GM18951 (cell line): ENCODE data around the gene CACNG4.

ENCODE experiments used
- POLR2A ChIP-seq: IDR thresholded peaks from 4 replicates; pipeline ENCODE4 v1.6.1; 2011; ENCODE audit warnings: mild to moderate bottlenecking; ENCODE audit not compliant: insufficient read length, insufficient read depth; ENCODE audit errors: extremely low read depth
- in situ Hi-C: fragments of 300-500 bp; cut with MboI; formaldehyde crosslinking; loops from one replicate; pipeline ENCODE4 v1.12.0; 2022; ENCODE audit warnings: low sequenced_read_pairs, mixed read lengths, inconsistent platforms; ENCODE audit not compliant: unreplicated experiment

CACNG4 gene

DNA sequence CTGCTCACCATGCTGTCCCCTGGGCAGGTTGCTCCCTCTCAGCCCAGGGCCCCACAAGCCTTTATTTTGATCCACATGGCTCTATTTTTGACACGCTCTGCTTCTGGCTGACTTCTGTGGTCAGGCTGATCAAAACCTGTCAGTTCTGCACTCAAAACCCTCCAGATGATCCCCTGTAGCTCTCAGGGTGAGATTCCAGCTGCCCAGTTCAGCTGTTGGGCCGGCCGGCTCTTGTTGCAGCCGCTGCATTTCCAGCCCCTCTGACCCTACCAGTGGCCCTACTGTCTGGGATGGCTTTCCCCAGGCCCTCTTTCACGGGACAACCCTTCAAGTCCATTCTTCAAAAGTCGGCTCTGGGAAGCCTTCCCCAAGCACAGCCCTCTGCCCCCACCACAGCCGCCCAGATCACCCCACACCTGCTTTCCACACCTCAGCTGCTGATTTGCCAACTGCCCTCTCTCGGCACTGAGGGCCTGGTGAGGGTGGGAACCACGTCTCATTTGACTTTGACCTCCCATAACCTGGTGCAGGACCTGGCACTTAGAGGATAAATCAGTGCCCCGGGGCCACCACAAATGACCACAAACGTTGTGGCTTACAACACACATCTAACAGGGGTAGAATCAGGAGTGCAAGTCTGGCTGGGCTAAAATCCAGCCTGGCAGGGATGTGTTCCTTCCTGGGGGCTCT lies 16.3 kb upstream of the CACNG4 start:
- no peak for TF ChIP-seq POLR2A
- in situ Hi-C loops, result no loop called here

DNA sequence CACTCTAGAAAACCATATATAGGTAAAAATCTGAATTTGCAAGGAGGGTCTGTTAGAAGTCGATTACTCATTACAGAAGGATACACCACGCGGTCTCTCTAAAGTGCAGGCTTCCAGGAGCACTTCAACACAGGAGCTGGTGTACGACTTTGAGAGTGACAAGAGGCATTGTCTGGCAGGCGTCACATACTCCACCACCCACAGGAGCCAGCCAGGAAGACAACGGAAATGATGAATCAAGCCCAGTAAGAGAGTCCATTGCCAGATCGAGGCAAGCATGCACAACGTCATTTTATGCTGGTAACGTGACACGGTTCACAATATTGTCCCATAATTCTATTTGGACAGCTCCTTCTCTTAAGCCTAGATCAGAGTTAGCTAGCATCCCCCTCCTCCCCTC lies 15.0 kb upstream of the CACNG4 start:
- TF ChIP-seq POLR2A, result no peak
- in situ Hi-C loops, result no loop called here

DNA sequence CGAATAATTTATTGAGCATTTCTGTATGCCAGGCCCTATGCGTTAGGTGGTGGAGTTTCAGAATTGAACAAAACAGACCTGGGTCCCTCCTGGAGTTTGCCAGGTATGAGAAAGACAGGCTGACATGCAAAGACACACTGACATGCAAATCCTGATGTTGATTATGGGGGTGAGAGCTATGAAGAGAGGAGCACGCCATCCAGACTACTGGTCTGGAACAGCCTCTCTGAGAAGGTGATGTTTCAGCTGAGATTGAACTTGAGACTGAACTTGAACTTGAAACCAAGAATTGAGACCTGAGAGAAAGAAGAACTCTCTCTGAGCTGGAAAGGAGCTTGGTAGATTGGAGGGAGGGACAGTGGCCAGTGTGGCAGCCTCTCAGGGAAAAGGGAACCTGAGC lies 14.2 kb upstream of the CACNG4 start:
- TF ChIP-seq POLR2A, result no peak
- in situ Hi-C loops, result no loop called here

DNA sequence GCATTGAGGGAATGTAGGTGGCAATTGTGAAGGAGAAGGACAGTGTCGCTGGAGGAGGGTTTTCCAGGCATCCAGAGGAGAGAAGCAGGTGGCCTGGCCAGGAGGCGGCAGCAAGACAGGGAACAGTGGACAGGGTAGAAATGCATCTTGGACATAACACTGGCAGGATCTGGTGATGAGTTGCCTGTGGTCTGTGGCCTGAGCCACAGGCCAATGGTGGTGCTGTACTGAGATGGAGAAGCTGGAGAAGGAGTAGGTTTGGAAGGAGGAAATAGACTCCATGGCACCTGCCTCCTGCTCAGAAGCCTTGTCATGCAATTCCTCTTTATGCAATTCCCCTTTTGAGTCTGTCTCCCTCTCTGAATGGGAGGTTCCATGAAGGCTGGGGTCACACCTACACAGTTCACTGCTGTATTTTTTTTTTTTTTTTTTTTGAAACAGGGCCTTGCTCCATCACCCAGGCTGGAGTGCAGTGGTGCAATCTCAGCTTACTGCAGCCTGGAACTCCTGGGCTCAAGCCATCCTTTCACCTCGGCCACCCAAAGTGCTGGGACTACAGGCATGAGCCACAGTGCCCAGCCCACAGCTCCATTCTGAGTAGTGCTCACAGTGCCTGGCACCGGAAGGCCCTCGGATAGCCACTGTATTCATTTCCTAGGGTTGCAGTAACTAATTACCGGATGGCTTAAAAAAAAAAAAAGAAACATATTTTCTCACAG lies 13.5 kb upstream of the CACNG4 start:
- in situ Hi-C loops, result no loop called here
- no peak for TF ChIP-seq POLR2A

DNA sequence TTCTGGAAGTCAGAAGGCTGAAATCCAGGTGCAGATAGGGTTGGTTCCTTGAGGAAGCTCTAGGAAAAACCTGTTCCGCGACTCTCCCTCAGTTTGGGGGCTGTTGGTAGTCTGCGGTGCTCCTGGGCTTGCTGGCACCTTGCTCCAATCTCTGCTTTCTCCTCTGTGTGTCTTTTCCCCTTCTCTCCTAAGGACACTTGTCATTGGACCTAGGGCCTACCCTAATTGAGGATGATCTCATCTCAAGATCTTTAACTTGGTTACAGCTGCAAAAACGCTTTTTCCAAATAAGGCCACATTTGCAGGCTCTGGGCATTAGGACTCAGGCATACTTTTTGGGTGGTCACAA lies 12.9 kb upstream of the CACNG4 start:
- no peak for TF ChIP-seq POLR2A
- in situ Hi-C loops, result no loop called here

DNA sequence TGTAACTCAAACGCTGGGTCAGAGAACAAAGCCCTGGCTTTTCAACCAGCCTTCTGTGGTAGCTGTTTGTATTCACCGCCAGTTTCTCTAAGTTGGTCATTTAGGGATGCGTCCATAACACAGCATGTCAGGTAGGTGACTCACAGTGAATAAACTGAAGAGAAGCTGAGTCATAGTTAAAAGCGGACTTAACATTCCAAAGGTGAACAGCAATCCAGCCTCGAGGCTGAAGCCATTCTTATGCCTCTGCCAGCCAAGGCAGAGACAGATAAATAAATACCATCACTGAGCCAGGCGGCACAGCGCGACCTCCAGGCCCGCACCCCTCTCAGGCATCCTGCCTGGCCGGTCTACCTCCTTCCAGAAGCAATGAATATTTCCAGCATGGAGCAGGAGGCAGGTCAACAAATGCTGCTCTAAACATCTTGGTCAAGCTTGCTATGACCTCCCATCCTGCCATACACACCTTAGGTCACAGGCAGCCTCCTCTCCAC lies 12.4 kb upstream of the CACNG4 start:
- in situ Hi-C loops, result no loop called here
- TF ChIP-seq POLR2A, result no peak

DNA sequence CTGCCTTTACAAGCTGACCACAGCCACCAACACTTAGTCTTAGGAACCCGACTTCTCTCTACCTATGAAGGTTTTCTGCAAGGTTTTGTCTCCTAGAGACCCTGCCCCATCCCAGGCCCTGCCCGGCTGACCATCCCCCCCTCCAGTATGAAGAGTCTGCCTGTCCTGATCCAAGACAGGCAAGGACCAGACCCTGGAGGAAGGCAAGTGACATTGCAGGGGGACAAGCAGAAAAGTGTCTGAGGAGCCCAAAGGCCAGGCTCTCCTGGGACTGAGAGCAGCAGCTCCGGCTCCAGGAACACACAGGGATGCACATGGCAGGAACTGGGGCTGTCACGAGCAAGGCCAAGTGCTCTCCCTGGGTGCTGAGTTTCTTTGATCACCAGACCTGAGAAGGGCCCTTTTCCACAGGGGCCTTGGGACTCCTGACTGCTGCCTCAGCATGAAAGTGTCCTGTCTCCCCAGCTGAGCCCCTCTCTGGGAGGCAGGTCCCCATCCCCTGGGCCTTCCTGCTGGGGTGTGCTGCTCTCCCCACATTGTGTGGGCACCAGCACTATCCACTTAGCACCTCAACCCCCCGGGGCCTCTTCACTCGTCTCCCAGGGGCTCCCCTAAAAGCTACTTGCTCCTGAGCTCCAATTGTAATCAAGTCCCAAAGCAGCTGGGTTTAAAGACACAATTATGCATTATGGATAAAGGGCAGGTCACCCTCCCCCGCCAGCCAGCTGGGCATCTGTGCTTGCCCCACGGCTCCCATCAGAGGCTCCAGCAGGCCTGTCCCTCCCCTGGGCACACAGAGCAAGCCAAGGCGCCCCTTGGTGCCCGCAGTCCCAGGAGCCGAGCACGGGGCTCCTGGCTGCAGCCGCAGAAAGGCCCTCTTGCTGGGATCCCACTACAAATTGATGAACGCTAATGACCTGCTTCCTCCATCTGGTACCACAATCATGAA lies 11.6 kb upstream of the CACNG4 start:
- TF ChIP-seq POLR2A, result no peak
- in situ Hi-C loops, result no loop called here

DNA sequence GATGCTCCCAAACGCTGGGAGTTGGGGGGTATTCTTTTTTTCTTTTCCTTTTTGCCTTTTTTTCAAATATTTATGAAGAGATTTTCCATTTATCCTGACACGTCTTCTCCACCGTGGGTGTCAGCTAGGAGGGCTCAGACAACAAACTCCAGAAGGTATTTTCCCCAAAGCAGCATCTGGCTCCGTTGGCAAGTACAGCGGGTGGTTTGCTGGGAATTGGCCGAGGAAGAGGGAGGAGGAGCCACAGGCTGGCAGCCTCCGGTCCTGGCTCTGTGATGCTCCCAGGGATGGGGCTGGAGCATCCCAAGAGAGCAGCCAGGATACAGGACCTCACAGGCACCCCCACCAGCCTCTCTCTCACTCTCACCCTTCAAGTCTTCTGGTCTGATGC lies 10.9 kb upstream of the CACNG4 start:
- in situ Hi-C loops, result no loop called here
- TF ChIP-seq POLR2A, result no peak

DNA sequence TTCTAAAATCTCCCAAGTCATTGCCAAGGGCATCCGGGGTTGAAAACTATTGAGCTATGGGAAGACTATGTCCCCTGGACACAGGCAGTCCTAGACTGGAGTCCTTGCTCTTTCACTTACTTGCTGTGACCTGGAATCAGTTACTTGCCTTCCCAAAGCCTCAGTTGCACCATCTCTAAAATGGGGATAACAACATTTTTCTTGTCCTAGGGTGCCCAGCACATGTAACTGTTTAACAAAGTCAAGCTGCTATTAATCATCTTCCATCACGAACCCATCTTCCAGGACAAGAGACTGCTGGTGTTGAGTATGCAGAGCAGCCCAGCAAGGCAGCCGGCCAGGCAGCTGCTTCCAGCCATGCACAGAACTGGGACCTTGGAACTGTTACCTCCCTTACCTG lies 9.9 kb upstream of the CACNG4 start:
- no peak for TF ChIP-seq POLR2A
- in situ Hi-C loops, result no loop called here

DNA sequence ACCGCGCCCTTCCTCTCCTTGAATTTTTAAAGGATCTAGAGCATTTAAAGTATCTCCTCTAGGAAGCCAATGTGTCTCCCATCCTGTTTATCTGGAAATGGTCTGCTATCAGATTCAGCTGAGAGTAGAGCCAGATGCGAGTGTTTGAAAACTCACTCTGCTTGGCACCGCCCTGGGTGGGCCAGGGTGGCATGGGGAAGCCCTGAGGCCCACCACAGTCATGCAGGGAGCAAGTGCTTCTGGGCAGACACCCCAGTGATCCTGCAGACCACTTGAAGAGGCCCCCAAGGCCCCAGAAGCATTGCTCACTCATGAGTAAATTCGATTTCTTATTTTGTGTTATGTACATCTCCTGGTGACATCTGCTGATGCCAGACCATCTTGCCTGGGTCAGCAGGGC lies 8.7 kb upstream of the CACNG4 start:
- TF ChIP-seq POLR2A, result no peak
- in situ Hi-C loops, result no loop called here

DNA sequence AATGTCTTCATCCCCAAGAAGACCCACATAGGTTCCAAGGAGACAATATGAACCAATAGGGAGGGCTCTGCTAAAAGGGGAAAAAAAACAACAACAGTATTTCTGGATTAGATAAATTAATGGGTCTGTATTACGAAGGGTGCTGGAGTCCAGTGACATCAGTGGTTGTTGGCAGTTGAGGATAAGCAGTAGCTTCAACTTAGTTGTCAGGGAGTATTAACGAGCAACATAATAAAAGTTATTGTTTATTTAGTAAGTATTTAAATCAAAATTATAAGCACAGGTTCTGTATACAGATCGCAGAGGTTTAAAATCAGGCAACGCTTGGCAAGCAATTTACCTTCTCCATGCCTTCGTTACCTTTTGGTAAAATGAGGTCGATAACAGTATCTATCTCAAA lies 7.6 kb upstream of the CACNG4 start:
- TF ChIP-seq POLR2A, result no peak
- in situ Hi-C loops, result no loop called here

DNA sequence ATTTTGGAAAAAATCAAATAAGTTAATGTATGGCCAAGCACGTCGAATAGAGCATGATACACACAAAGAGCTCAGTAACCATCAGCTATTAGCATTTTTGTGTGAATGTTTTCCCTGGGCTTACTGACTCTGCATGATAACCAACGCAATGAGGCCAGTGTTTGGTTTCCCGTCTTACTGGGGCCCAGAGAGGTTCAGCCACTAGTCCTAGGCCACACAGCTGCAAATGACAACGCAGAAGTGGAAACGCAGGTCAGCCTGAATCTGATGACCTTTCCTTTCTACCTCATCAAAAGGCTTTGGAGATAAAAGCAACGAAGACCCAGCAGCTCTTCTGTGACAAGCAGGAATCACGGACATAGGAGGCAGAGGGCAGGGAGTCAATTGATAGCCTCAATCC lies 7.2 kb upstream of the CACNG4 start:
- in situ Hi-C loops, result no loop called here
- TF ChIP-seq POLR2A, result no peak

DNA sequence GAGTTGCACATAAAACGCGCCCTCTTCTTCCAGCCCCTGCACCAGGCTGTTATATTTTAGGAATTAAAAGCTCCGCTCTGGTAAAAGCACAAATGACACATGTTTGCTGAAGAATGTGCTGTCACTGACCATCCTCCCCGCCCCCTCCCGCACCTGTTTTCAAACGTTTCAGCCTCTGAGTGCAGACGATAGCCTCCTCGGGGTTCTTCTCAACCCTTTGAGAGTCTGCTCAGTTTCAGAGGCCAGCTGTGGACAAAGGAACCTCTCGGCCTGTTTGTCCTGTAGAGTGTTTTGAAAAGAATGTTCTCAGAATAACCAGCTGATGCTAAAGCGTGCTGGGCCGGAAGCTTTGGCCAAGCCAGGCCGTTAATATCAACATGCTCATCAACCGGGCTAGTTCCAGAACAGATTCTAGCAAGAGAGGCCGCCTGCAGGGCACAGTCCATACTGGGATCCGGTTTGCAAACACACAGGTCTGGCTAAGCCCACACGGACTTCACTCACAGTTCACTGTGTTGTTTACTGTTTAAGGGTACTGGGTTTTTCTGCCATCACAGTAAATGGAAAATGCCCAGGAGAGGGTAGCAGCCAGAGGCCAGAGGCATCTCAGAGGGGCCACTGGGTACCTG lies 6.4 kb upstream of the CACNG4 start:
- TF ChIP-seq POLR2A, result no peak
- in situ Hi-C loops, result no loop called here
